HG02981 (cell line): Measurements from ENCODE around the gene MAPK8.

Experiments used
- ATAC-seq: cut with Tn5 transposase; IDR thresholded peaks from one replicate; pipeline ENCODE4 v1.9.1; 2021; ENCODE audit warnings: mild to moderate bottlenecking, moderate library complexity; ENCODE audit not compliant: unreplicated experiment

MAPK8 gene

DNA sequence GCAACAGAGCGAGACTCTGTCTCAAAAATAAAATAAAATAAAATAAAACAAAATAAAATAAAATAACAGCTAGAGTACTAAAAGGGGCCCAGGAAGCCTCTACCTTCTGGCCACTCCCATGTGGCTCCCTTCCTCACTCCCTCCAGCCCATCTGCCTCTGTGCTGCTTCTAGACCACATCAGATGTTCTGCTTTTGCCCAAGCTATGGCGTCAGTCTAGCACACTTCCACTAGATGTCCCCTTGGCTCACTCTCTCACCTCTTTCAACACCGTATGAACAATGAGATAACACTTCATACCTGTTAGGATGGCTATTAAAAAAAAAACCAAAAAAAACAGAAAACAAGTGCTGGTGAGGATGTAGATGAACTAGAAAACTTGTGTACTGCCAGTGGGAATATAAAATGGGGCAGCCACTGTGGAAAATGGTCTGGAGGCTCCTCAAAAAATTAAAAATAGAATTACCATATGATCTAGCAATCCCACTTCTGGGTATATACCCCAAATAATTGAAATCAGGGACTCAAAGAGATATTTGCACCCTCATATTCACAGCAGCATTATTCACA, 166.1 kb downstream of the MAPK8 start:
- ATAC-seq, result no peak

DNA sequence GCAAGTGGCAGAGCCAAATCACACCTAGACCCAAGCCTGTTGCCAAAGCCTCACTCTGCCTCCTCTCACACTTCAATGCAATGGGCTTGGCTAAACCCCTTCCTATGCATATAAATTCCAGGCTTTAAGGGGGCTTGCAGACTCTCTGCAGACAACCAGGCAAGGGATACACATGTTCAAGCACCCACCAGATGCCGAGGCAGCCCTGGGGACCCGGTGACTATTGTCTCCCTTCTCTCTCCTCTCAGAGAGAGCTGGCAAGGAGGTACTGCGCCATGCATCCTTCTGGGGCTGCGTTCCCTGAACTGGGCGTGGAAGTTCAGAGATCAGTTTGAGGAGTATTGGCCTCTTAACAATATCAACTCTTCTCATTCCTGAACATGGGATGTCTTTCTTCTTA, 167.2 kb downstream of the MAPK8 start:
- no peak for ATAC-seq

DNA sequence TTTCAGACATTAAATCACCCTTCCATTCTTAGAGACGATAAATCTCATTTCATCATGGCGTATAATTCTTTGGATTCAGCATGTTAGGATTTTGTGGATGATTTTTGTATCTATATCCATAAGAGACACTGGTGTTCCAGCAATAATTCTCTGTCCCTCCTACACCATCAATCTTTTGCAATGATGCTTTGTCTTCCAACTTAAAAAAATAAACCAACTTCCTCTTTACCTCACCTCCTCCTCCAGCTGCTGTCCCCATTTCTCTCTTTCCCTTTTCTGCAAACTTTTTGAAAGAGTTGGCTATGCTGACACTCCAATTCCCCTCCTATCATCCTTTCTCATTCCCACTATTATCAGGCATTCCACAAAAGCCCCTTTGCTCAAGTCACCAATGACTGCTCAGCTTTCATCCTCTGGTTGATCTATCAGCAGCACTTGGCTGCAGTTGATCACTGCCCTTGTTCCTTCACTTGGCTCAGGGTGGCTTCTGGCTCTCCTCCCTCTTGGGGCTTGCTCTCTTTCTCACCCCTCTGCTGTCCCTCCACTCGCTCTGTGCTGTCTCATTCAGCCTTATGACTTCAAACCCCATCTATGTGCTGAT, 168.4 kb downstream of the MAPK8 start:
- ATAC-seq, result no peak

DNA sequence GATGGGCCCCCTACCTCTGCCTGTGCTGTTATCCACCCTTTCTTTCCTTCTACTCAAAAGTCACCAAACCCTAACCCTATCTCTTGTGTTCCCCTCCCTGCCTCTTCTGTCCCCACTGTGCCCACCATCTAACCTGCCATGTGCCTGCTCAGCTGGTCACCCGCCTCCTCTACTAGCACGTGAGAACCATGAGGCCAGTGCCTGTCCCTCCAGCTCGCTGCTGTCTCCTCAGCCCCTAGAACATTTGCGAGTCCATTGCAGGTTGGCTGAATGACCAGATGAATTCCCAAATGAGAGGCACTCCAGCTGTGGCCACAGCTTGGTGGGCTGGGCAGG, 169.4 kb downstream of the MAPK8 start:
- ATAC-seq, result no peak

DNA sequence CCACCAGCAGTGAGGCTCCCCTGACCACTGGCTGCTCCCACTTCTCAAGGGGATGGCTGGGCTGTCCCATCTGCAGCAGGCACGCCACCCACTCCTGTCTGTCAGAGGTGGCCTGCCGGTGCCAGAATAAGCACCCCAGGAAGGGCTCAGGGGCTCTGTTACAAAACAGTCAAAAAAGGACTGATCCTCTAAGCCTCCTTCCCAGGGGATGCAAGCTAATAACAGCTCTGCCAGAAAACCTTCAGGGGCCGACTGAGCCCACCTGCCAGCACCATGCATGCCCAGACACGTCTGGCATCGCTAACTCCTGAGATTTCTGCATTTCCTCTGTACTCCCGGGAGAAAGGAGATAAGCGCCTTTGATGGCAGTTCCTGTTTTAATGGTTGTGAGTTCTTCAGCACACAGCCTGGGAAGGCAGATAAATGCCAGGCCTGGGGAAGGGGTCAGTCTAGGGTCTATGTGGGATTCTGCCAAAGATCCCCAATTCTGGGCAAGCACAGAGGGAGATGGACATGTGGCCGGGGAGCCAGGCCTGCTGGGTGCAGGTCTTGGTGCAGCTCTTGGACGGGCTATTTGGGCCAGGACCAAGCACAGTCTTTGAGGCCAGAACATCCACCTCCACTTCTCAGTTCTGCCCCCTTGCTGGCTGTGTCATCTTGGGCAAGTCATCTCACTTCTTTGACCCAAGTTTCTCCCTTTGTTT, 170.0 kb downstream of the MAPK8 start:
- no peak for ATAC-seq

DNA sequence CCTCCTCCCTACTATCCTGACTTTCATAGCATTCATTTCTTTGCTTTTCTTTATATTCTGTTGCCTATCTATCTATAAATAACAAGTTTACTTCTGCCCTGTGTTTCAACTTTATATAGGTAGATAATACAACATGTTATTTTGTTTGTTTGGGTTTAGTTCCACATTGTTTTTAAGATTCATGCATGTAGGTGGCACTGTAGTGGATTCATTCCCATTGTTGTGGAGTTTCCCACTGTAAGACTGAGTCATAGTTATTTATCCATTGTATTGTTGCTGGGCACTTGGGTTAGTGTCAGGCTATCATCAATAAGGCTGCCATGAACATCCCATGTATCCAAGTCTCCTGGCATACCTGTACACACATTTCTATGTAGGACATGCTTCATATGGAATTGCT, 170.7 kb downstream of the MAPK8 start:
- no peak for ATAC-seq

DNA sequence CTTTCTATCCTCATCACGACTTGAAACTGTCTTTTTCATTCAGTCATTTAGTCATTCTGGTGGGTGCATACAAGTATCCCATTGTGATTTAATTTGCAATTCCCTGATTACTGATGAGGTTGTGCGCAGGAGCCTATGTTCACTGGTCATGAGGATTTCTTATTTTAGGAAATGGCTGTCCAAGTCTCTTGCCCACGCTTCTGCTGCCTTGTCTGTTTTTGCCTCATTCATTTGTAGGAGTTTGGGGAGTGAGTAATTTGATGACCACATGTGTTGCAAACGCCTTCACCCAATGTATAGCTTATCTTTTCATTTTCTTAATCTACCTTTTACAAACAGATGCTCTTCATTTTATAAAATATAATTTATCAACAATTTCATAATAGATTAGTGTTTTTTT, 171.1 kb downstream of the MAPK8 start:
- ATAC-seq, result no peak

DNA sequence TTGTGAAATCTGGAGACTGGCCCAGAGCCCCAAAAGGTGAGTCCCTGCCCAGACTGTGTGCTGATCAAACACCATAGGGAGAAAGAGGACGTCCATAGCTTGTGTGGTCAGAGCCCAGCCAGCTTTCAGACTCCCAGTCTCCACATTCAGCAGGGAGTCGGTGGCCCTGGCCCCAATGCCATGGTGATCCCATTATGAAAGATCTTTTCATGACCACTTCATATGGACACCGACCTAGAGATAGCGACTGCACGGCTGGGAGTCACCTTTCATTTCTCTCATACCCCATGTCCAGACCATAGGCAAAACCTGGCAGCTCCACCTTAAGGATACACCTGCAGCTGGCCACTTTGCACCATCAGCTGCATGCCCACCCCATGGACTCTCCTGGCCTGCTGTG, 172.0 kb downstream of the MAPK8 start:
- no peak for ATAC-seq

DNA sequence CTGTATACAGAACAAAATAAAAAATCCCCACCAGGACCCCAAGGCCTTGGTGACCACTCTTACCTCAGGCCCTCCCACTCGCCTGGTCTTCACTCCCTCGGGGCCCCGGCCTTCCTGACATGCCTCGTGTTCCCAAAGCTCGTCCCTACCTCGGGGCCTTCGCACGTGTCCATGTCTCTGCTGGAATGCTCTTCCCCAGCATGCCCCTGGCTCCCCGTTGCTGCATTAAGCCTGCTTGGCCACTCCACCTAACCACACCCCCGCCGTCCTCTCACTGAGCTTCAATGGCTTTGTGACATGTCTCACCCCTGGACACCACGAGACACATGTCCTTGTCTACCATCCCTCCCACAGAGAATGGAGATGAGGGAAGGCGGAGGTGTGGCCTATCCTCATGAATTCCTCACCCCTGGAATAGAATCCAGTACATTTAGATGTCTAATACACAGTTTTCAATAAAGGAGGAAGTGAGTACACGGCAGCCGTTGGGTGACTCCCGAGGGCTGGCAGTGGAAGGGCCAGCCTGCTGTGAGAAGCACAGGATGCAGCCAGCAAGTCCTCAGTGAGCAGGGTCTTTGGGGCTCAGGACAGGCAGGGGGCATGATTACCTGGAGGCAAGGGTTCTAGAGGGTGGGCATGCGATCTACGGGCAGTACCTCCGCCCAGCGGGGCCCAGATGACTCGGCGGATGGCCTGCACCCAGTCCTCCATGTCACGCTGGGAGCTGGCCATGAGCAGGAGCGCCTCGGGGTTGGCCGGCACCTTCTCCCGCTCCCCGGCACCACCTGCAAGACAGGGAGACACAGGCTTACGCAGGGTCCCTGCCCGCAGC, 172.7 kb downstream of the MAPK8 start:
- ATAC-seq, result no peak

DNA sequence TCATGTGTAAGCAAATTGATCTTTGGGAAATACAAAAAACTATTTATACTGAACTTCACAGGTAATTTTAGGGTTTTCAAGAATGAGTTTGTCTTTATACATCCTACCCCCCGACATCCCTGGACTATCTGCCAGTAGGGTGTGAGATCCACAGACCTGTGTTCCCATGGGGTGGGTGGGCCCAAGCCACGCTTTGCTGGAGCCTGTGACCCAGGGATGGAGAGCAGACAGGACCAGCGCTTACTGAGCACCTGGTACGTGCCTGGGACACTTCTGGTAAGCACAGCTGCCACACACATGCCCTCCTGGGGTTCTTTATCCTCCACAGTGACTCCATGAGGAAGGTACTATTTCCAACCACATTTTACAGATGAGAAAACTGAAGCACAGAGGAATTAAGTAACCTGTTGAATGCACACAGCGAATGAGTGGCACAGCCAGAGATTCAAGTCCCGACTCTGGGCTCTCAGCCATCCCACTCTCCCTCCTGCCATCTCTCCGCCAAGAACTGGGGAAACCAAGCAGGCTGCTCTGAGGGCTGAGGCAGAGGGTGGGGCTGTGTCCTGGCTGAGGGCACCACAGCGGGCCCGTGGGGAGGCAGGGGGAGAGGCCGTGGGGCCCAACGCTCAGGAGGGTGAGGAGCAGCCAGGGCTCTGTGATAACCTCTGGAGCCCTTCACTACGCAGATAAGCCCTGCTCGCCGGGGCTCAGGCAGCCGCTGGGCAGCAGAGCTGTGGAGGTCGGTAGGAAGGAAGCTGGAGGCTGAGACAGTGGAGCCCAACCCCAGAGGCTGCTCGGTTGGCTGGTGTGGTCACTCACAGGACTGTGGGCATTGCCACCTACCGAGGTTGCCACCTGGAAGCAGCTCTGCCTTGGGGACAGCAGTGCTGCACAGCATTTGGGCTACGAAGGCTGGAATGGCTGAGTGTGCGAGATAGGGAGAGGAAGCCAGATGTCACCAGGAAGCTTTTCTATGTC, 174.2 kb downstream of the MAPK8 start:
- no peak for ATAC-seq

DNA sequence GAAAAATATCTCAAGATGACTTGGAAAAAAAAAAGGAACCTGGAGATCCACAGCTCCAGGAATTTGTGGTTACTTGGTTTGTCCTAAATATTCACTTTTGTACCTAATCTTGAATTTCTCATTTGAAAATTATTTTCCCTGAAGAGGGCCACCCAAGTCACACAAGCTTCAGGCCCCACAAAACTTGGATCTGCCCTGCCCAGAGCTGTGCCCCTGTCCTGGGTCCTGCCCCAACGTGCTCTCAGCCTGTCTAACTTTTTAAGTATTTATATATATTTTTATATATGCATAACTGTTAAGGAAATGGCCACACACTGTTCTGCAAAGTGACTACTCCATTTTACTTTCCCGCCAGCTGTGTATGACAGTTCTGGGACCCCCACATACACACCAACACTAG, 174.9 kb downstream of the MAPK8 start:
- ATAC-seq, result no peak

DNA sequence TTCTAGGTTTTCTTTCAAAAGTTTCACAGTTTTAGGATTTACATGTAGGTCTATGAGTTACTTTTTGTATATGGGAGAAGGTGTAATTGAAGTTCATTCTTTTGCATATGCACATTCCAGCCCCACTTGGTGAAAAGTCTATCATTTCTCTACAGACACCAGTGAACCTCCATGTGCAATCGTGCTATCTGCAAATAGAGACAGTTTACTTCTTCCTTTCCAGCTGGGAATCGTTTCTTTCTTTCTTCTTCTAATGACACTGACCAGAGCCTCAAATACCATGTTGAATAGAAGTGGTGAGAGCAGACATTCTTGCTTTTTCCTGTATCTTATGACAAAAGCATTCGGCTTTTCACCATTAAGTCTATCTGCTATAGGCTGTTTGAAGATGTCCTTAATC, 175.7 kb downstream of the MAPK8 start:
- no peak for ATAC-seq

DNA sequence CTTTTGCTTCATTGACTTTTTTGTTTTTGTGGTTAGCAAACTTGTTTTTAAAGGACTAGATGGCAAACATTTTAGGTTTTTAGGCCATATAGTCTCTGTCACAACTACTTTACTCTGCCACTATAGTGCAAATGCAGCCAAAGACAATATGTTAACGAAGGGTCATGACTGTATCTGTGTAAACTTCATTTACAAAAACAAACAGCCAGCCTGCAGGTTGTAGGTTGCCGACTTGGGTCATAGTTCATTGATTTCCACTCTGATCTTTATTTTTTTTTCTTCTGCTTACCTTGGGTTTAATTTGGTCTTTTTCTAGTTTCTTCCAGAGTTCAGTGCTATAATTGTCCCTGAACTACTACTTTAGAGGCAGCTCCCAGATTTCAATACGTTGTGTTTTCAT, 178.4 kb downstream of the MAPK8 start:
- ATAC-seq, result no peak

DNA sequence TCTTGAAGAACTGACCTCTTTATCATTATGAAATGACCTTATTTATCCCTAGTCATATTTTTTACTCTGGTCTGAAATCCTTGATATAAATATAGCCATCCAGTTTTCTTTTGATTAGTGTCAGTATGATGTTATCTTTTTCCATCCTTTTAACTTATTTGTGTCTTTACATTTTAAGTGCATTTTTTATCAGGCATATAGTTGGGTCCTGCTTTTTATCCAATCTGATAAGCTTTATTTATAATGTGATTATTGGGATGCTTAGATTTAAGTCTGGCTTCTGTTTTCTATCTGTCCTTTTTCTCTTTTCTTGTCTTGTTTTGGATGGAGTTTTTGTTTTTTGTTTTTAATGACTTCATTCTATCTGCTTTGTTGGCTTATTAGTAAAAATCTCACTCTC, 179.2 kb downstream of the MAPK8 start:
- ATAC-seq, result no peak

DNA sequence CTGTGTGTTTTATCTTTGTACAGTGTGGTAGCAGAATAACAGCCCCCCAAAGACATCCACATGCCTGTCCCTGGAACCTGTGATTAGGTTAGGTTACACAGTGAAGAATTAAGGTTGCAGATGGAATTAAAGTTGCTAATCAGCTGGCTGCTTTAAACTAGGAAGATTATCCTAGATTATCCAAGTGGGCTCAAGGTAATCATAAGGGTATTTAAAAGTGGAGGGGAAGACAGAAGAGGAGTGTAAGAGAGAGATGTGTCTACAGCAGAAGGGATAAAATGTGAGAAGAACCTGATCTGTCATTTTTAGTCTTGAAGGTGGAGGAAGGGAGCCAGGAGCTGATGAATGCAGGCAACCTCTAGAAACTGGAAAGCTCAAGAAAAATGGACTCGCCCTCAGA, 180.8 kb downstream of the MAPK8 start:
- ATAC-seq, result no peak
